Measurements from ENCODE around the gene ZFYVE28. TPM values are rescaled to one million over a fixed set of nuclear protein-coding genes. Genes with fewer than 3 reads are reported as not detected.

ZFYVE28 gene
- total RNA-seq, 1 experiment from 2014 or later: 19.2 TPM

GRCh38 chr4:2331043-2331420, 87.4 kb downstream of the ZFYVE28 start:
- intact Hi-C loops (cut with micrococcal nuclease): no loop called here
- Histone ChIP-seq H3K9ac (ENCODE audit: low read length) (no peak overlapping the region), H3K36me3 (ENCODE audit: control insufficient read depth in 1 of 2, insufficient read depth in 2 of 2, low read length in 2 of 2) (peaks cover 0 to 5% of the 10 kb centered on the region in 2 experiments; a peak in 1 of 4 replicates), H3K4me1 (ENCODE audit: control insufficient read depth in 1 of 2, insufficient read depth in 2 of 2, low read length in 2 of 2) (peaks cover 26 to 40% of the 10 kb centered on the region in 2 experiments), H3K27me3 (ENCODE audit: insufficient read depth, low read length) (no peaks in the 10 kb centered on the region), H3K4me2 (ENCODE audit: low read length) (peak overlapping the region; percentile 74; the same call in 1 of the 2 replicates), H3K27ac (ENCODE audit: low read depth, low read length) (no peak overlapping the region), H2AFZ (ENCODE audit: low read depth, low read length, poor library complexity, severe bottlenecking) (no peak overlapping the region), H3K79me2 (ENCODE audit: insufficient read depth, low read length) (no peaks in the 10 kb centered on the region), H3K9me2 (ENCODE audit: insufficient read depth) (no peaks in the 10 kb centered on the region), H4K20me1 (ENCODE audit: insufficient read depth) (no peaks in the 10 kb centered on the region), H3K4me3 (replicated peaks in 1 of 2; ENCODE audit: low read depth in 1 of 2, low read length in 2 of 2) (no peak overlapping the region), H3K9me3 (ENCODE audit: control insufficient read depth in 1 of 2, insufficient read depth in 1 of 2, low read depth in 1 of 2, low read length in 2 of 2) (peaks cover 4 to 13% of the 10 kb centered on the region in 2 experiments; a peak in 2 of 4 replicates)
- no peak for ATAC-seq
- RAD21 ChIA-PET (ENCODE audit: low non-redundant PET in 1 of 2, low total read pairs in 2 of 2, uncharacterized antibody in 2 of 2, unreplicated experiment in 2 of 2): no interaction called here
- DNase-seq (ENCODE audit: low read depth, low spot score): no peak
- no TSS peak for BruUV-seq (replicated peaks)
- TF ChIP-seq POLR2A (IDR thresholded peaks at IDR 0.05; ENCODE audit: borderline replicate concordance, extremely low read depth, insufficient read depth, insufficient read length) (no peak), ZBTB33 (IDR thresholded peaks at IDR 0.05; ENCODE audit: extremely low read depth, insufficient replicate concordance, low read length) (no peak), CEBPB (IDR thresholded peaks at IDR 0.05; ENCODE audit: low read depth) (no peak), EZH2 (IDR thresholded peaks at IDR 0.05) (no peak), JUND (IDR thresholded peaks at IDR 0.05) (no peak), SIN3A (IDR thresholded peaks at IDR 0.05; ENCODE audit: low read depth) (no peak)
- POLR2A ChIA-PET: no interaction called here
- CTCF ChIA-PET: no interaction called here

Measured in HCT116 (cell line).